GM23248 (cell line): ENCODE measurements around the gene NHS. TPM values are rescaled to one million over a fixed set of nuclear protein-coding genes. Genes with fewer than 3 reads are reported as not detected.

ENCODE experiments used
- DNase-seq: peaks from one replicate; pipeline ENCODE4 v3.0.0-alpha.2; 2015
- H2AFZ ChIP-seq: fragments of 200-600 bp; sonication (generic); 2 replicates; pipeline ENCODE4 v1.6.1; 2016; ENCODE audit warnings: antibody characterized with exemption
- H3F3A ChIP-seq: fragments of 200-600 bp; sonication (generic); 2 replicates; pipeline ENCODE4 v1.6.1; 2016; ENCODE audit warnings: mild to moderate bottlenecking, antibody characterized with exemption, mixed run types; ENCODE audit not compliant: insufficient read depth
- H3K27ac ChIP-seq: fragments of 200-600 bp; sonication (generic); 2 replicates; pipeline ENCODE4 v1.5.1; 2016; ENCODE audit warnings: mild to moderate bottlenecking
- H3K27me3 ChIP-seq: fragments of 200-600 bp; sonication (generic); replicated peaks from 2 replicates; pipeline ENCODE4 v1.6.1; 2016; ENCODE audit warnings: mild to moderate bottlenecking; ENCODE audit not compliant: insufficient read depth
- H3K36me3 ChIP-seq: fragments of 200-600 bp; sonication (generic); 2 replicates; pipeline ENCODE4 v1.6.1; 2016; ENCODE audit warnings: low read depth, mild to moderate bottlenecking
- H3K4me1 ChIP-seq: fragments of 200-600 bp; sonication (generic); 2 replicates; pipeline ENCODE4 v1.6.1; 2016; ENCODE audit warnings: mild to moderate bottlenecking; ENCODE audit not compliant: insufficient read depth
- H3K4me2 ChIP-seq: fragments of 200-600 bp; sonication (generic); one replicate; pipeline ENCODE4 v1.6.1; 2016; ENCODE audit warnings: mild to moderate bottlenecking; ENCODE audit not compliant: unreplicated experiment
- H3K4me3 ChIP-seq: fragments of 200-600 bp; sonication (generic); 2 replicates; pipeline ENCODE4 v1.5.1; 2016; ENCODE audit warnings: mild to moderate bottlenecking
- H3K79me2 ChIP-seq: fragments of 200-600 bp; sonication (generic); 2 replicates; pipeline ENCODE4 v1.6.1; 2016; ENCODE audit warnings: mild to moderate bottlenecking; ENCODE audit not compliant: insufficient read depth
- H3K9ac ChIP-seq: fragments of 200-600 bp; sonication (generic); 2 replicates; pipeline ENCODE4 v1.6.1; 2016; ENCODE audit warnings: mild to moderate bottlenecking
- H3K9me2 ChIP-seq: fragments of 200-600 bp; sonication (generic); 2 replicates; pipeline ENCODE4 v1.6.1; 2016; ENCODE audit warnings: mixed run types, mild to moderate bottlenecking, moderate library complexity; ENCODE audit not compliant: insufficient read depth
- H3K9me3 ChIP-seq: fragments of 200-600 bp; sonication (generic); one replicate; pipeline ENCODE4 v1.6.1; 2017; ENCODE audit warnings: low read depth
- H4K20me1 ChIP-seq: fragments of 200-600 bp; sonication (generic); 2 replicates; pipeline ENCODE4 v1.6.0; 2016; ENCODE audit not compliant: insufficient read depth
- EZH2 ChIP-seq: fragments of 200-600 bp; sonication (generic); IDR thresholded peaks from 2 replicates; pipeline ENCODE4 v1.6.1; 2018; ENCODE audit warnings: antibody characterized with exemption, mild to moderate bottlenecking; ENCODE audit not compliant: insufficient read depth, poor library complexity, severe bottlenecking
- EZH2phosphoT487 ChIP-seq: fragments of 200-600 bp; sonication (generic); IDR thresholded peaks from 2 replicates; pipeline ENCODE4 v1.6.1; 2018; ENCODE audit warnings: antibody characterized with exemption, moderate library complexity, mild to moderate bottlenecking, low read depth; ENCODE audit not compliant: insufficient read depth
- WGBS, 2 experiments: methylation state at CpG; one replicate each; pipeline ENCODE4 v1.1.6; 2015 to 2017; ENCODE audit warnings: low lambda C conversion rate in 2 of 2, low coverage in 1 of 2; ENCODE audit errors: missing lambda C conversion rate in 2 of 2; 5-methylcytosine and 5-hydroxymethylcytosine counted together
- in situ Hi-C: fragments of 300-500 bp; cut with MboI; formaldehyde crosslinking; loops from 2 replicates; pipeline ENCODE4 v1.15.0; 2020
- polyA plus RNA-seq: library from polyadenylated mRNA; unstranded; fragments of >200 nt; fragmentation: Nextera tagmentation; extraction: Ambion mirVana; gene quantifications from 2 replicates; pipeline ENCODE4 v1.2.1, GENCODE V29; 2016
- total RNA-seq: library from RNA; depleted of rRNA; stranded (reverse); fragments of >200 nt; shearing (Covaris generic); gene quantifications from 2 replicates; pipeline ENCODE4 v1.2.3, GENCODE V29; 2014

The NHS gene
- total and polyA plus RNA-seq, 2 experiments from 2014 or later, result 1.0 to 5.6 TPM

DNA sequence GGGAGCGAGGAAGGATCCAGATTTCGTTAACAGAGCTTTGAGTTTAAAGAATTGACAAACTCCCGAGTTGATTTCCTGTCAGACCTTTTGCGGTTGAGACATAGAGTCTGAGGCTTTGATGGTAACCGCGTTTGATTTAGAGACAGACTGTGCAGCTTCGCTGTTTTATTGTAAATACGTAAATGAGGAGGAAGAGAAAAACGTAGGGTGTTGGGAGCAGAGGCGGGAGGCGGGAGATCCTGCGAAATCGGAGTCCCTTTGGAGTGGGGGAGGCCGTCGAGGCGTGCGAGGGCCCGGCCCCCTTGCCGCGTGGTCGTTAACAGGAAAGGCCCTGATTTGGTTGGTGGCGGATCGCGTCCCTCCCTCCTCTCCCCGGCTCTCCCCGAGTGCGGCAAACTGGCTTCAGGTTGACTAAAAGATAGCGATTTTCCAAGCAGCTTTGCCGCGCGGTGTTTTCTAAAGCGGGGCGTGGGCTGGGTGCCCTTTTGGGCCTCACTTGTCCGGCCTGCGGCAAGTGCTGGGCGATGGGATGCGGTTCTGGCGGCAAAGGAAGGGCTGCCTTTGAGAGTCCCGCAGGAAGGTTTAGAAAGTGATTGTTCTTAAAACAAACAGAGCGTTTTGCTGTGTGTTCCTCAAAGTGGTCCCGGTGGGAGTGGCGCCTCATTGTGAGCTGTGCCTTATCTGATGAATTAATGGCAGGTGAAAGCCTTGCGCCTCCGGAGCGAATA is 363.1 kb downstream of the NHS start:
- H3K9me2 ChIP-seq, result no peaks in the 10 kb centered on the region
- peak overlapping the region; percentile 82 for H3K27ac ChIP-seq
- H4K20me1 ChIP-seq, result no peaks in the 10 kb centered on the region
- H3K36me3 ChIP-seq, result no peaks in the 10 kb centered on the region
- DNase-seq, result peak; percentile 49
- H2AFZ ChIP-seq, result peak overlapping the region; percentile 79
- H3F3A ChIP-seq, result 0 out of 2 replicates have a peak, but pooled peaks cover 4% of the 10 kb centered on the region
- H3K79me2 ChIP-seq, result peaks cover 38% of the 10 kb centered on the region
- H3K4me3 ChIP-seq, result peak overlapping the region; percentile 84
- no peak for TF ChIP-seq EZH2
- H3K4me1 ChIP-seq, result 0 out of 2 replicates have a peak, but pooled peaks cover 5% of the 10 kb centered on the region
- in situ Hi-C loops, result no loop called here
- peak overlapping the region; percentile 98 for H3K4me2 ChIP-seq
- no peaks in the 10 kb centered on the region for H3K27me3 ChIP-seq
- peak overlapping the region; percentile 91 for H3K9ac ChIP-seq
- WGBS, 2 experiments, result 1% methylated on average over 32 to 45 of the region's 45 CpGs
- H3K9me3 ChIP-seq, result no peaks in the 10 kb centered on the region

DNA sequence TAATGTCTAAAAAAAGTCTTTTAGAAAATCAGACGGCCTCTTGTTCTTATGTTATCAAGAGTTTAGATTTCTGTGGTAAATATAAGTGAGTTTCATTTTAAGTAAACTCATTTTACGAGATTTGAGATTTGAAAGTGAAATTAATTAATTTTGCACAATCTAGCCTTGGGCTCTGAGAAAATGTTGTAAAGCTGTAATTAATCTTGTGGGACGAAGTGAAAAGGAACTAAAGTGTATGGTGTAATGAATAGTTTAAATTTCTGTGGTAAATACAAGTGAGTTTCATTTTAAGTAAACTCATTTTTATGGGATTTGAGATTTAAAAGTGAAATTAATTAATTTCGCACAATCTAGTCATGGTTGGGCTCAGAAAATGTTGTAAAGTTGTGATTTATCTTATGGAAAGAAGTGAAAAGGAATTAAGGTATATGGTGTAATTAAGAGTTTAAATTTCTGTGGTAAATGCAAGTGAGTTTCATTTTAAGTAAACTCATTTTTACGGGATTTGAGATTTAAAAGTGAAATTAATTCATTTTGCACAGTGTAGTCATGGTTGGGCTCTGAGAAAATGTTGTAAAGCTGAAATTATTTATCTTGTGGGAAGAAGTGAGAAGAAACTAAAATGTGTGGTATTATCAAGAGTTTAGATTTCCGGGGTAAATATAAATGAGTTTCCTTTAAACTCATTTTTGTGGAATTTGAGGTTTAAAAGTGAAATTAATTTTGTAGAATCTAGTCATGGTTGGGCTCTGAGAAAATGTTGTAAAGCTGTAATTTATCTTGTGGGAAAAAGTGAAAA is 363.9 kb downstream of the NHS start:
- Histone ChIP-seq H2AFZ (peak overlapping the region; percentile 79), H3K27ac (peak overlapping the region; percentile 82), H3K79me2 (peaks cover 38% of the 10 kb centered on the region), H3K36me3 (no peaks in the 10 kb centered on the region), H3K4me1 (0 out of 2 replicates have a peak, but pooled peaks cover 5% of the 10 kb centered on the region), H3K4me2 (peak overlapping the region; percentile 98), H3K9ac (peak overlapping the region; percentile 91), H3K9me2 (no peaks in the 10 kb centered on the region), H3K9me3 (no peaks in the 10 kb centered on the region), H3F3A (0 out of 2 replicates have a peak, but pooled peaks cover 4% of the 10 kb centered on the region), H4K20me1 (no peaks in the 10 kb centered on the region), H3K4me3 (peak overlapping the region; percentile 84), H3K27me3 (no peaks in the 10 kb centered on the region)
- TF ChIP-seq EZH2phosphoT487, result no peak
- no peak for TF ChIP-seq EZH2
- peak; percentile 9 for DNase-seq
- in situ Hi-C loops, result no loop called here
- WGBS, 2 experiments, result 2 to 4% methylated on average over 6 of the region's 6 CpGs

DNA sequence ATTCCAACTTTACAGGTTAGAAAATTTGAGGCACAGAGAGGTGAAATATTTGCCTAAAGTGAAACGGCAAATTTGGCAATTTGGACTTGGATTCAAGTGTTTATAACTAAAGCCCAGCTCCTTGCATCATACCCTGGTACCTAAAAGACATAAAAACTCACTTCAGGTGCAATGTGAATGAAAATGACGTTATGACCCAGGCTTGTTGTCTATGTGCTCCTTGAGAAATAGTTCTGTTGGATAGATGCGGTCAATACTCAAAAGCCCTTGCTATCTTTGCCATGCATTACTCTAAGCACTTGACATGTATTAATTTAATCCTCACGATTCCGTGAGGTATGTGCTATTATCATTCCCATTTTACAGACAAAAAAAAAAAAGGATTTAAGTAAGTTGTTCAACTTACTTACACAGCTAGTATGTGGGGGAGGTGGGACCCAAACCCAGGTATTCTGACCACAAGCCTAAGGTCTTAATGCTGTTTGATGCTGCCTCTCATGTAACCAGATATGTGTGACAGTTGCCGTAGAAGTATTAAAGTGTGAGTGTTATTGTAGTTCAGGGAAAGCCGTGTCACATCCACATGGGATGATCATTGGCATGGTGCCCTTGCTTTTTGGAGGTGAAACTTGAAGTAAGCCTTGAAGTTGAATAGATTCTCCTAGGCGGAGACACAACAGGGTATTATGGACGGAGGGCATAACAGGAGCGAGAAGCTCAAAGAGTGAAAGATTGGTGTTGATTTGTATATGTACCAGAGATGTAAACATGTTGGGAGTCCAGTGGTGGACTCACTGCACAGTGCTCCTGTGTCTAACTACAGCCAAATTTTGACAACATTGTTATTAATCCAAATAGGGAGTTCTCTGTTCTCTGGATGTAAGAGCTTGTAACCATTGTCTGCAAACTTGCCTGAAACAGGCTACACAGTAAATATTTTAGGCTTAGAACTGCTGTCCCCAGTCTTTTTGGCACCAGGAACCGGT is 365.4 kb downstream of the NHS start:
- H3K9me2 ChIP-seq, result no peaks in the 10 kb centered on the region
- H3K4me3 ChIP-seq, result no peak overlapping the region
- no peak overlapping the region for H3K27ac ChIP-seq
- peaks cover 38% of the 10 kb centered on the region for H3K79me2 ChIP-seq
- H3K4me2 ChIP-seq, result no peak overlapping the region
- no peaks in the 10 kb centered on the region for H3K36me3 ChIP-seq
- no peak for TF ChIP-seq EZH2phosphoT487
- no peak for TF ChIP-seq EZH2
- in situ Hi-C loops, result no loop called here
- H3K4me1 ChIP-seq, result 0 out of 2 replicates have a peak, but pooled peaks cover 5% of the 10 kb centered on the region
- H3F3A ChIP-seq, result 0 out of 2 replicates have a peak, but pooled peaks cover 4% of the 10 kb centered on the region
- no peak for DNase-seq
- WGBS, 2 experiments, result 79 to 85% methylated on average over 11 of the region's 11 CpGs
- H4K20me1 ChIP-seq, result no peaks in the 10 kb centered on the region
- no peak overlapping the region for H3K9ac ChIP-seq
- H2AFZ ChIP-seq, result no peak overlapping the region
- H3K27me3 ChIP-seq, result no peaks in the 10 kb centered on the region
- H3K9me3 ChIP-seq, result no peaks in the 10 kb centered on the region

DNA sequence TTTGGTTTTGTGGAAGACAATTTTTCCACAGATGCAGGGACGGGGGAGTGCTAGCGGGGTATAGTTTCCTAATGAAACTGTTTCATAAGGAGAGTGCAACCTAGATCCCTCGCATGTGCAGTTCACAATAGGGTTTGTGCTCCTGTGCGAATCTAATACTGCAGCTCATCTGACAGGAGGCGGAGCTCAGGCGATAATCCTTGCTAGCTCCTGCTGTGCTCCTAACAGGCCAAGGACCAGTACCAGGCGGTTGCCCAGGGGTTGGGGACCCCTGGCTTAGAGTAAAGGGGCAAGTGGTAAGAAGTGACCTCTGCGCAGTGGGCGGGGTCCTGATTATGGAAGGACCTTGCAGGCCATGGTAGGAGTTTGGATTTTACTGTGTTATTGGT is 366.1 kb downstream of the NHS start:
- Histone ChIP-seq H4K20me1 (no peaks in the 10 kb centered on the region), H3F3A (0 out of 2 replicates have a peak, but pooled peaks cover 4% of the 10 kb centered on the region), H3K27ac (no peak overlapping the region), H3K4me3 (no peak overlapping the region), H3K27me3 (no peaks in the 10 kb centered on the region), H3K9me2 (no peaks in the 10 kb centered on the region), H3K36me3 (no peaks in the 10 kb centered on the region), H3K9me3 (no peaks in the 10 kb centered on the region), H3K4me1 (0 out of 2 replicates have a peak, but pooled peaks cover 5% of the 10 kb centered on the region), H3K9ac (no peak overlapping the region), H3K4me2 (no peak overlapping the region), H2AFZ (no peak overlapping the region), H3K79me2 (peaks cover 38% of the 10 kb centered on the region)
- TF ChIP-seq EZH2phosphoT487 (no peak), EZH2 (no peak)
- no peak for DNase-seq
- in situ Hi-C loops, result no loop called here
- 85% methylated on average over 9 of the region's 9 CpGs for WGBS, 2 experiments
